Skin of body (tissue), 3 donors: ENCODE results near the gene SOSTDC1. TPM values are rescaled to one million over a fixed set of nuclear protein-coding genes. Genes with fewer than 3 reads are reported as not detected.

ENCODE experiments used
- DNase-seq: peaks from one replicate; lab custom pipeline; 2025; lab: John Stamatoyannopoulos, UW
- small RNA-seq: library from RNA; depleted of rRNA; stranded (forward); fragments of <200 nt; gene quantifications from one replicate; pipeline ENCODE3, GENCODE V24; 2014; ENCODE audit warnings: low replicate concordance
- total RNA-seq: library from RNA; depleted of rRNA; stranded (reverse); fragments of >200 nt; gene quantifications from one replicate; pipeline ENCODE4 v1.2.3, GENCODE V29; 2014

Gene SOSTDC1
- total RNA-seq, 1 donor from 2014 or later, result 58.9 TPM

DNA sequence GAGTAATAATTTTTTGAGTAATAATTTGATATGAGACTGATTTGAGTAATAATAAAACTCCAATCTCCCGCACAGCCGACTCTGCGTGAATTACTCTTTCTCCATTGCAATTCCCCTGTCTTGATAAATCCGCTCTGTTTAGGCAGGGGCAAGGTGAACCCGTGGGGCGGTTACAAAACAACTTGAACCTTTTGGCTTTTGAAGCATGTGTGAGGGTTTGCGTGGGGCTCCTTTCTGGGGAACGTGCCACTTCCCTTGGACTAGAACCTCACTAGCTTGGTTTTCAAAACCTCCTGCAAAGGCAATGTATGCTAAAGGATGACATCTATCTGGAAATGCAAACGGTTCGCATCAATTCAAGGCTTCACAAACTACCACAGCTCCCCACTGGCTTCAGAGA is 45.7 kb downstream of the SOSTDC1 start:
- no peak for DNase-seq

GRCh38 chr7:16419126-16419525 is 46.4 kb downstream of the SOSTDC1 start:
- DNase-seq, result no peak

GRCh38 chr7:16417906-16418305 is 47.6 kb downstream of the SOSTDC1 start:
- DNase-seq, result no peak

DNA sequence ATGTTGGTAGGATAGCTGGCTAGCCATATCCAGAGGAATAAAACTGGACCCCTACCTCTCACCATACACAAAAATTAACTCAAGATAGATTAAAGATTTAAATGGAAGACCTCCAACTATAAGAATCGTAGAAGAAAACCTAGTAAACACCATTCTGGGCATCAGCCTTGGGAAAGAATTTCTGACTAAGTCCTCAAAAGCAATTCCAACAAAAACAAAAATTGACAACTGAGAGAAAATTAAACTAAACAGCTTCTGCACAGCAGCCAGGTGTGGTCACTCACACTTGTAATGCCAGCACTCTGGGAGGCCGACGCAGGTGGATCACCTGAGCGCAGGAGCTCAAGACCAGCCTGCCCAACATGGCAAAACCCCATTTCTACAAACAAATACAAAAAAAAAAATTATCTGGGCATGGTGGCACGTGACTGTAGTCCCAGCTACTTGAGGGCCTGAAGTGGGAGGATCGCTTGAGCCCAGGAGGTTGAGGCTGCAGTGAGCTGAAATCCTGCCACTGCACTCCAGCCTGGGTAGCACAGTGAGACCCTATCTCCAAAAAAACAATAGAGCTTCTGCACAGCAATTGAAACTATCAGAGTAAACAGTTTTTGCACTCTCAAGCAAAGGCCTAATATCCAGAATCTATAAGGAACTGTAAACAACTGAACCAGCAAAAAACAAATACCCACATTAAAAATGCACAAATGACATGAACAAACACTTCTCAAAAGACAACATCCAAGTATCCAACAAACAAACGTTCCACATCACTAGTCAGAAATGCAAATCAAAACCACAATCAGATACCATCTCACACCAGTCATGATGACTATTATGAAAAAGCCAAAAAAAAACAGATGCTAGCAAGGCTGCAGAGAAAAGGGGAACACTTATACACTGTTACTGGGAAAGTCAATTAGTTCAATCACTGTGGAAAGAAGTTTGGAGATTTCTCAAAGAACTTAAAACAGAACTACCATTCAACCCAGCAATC is 49.0 kb downstream of the SOSTDC1 start:
- no peak for DNase-seq

DNA sequence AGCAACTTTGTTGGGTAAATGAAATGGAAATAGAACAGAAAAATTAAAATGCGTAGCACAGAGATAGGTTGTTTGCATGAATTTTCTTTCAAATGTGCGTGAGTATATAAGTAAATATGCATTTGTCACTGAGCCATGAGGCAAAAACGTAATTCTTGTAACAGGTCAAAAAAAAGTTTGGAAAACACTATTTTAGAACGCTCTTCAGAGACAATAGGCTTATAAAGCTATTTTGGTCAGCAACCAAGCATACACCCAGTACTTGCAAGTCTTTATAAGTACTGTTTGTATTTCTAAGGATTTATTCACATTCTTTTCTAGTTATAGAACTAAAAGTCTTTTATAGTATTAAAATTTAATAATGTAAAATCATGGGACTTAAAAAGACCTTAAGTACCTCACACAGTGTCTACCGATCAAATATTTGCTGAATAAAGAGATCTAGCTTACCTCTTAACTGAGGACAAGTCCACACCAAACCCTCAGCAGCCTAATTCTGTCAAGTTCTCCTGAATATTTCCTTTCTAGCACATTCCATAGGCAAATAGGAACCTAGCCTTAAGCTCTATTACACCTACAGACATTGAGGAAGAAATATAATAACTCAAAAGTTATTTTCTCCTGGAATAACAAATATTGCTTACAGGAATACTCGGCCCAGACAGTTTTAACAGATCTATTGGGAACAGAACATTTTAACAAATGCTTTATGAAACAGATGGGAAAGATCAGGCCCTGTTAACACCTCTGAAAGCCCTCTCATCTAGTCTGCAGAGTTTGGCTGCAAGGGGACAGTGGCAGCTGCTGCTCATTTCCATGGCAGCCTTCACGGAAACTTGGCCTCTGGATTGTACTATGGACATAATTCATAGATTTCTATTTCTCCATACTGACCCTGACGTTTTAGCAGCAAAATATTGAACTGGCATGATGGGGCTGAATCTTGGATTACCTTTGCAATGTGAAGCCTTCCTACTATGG is 53.0 kb downstream of the SOSTDC1 start:
- peak; percentile 59 for DNase-seq

Small RNAs within 50 kb of the gene (small RNA-seq; reads per million reads assigned to genes)
- not detected for gene AC005014.3

Other genes with a start within 250 kb of the SOSTDC1 start
- 4.1 TPM for gene CRPPA, start 44.2 kb downstream of the SOSTDC1 start, total RNA-seq
- gene LRRC72, start 61.1 kb upstream of the SOSTDC1 start, total RNA-seq, result not detected
- gene ANKMY2, start 180.0 kb upstream of the SOSTDC1 start, total RNA-seq, result 23.2 TPM
- 67.7 TPM for gene BZW2, start 180.4 kb upstream of the SOSTDC1 start, total RNA-seq